LNCaP clone FGC (cell line): ENCODE results near the gene SLC7A14.

ENCODE experiments used
- DNase-seq: peaks from one replicate; pipeline ENCODE4 v3.0.0-alpha.2; 2011; ENCODE audit warnings: low read depth
- H3K4me3 ChIP-seq: 2 replicates; pipeline ENCODE4 v1.5.1; 2011; ENCODE audit warnings: mild to moderate bottlenecking, low read depth, low read length, control low read depth
- CTCF ChIP-seq: IDR thresholded peaks from 2 replicates; pipeline ENCODE4 v1.5.1; 2012; ENCODE audit warnings: mild to moderate bottlenecking; ENCODE audit not compliant: control insufficient read depth, insufficient read depth; ENCODE audit errors: extremely low read depth

The SLC7A14 gene

GRCh38 chr3:170488802-170489201, 97.1 kb downstream of the SLC7A14 start:
- no peak for DNase-seq
- H3K4me3 ChIP-seq, result no peak overlapping the region
- no peak for TF ChIP-seq CTCF

DNA sequence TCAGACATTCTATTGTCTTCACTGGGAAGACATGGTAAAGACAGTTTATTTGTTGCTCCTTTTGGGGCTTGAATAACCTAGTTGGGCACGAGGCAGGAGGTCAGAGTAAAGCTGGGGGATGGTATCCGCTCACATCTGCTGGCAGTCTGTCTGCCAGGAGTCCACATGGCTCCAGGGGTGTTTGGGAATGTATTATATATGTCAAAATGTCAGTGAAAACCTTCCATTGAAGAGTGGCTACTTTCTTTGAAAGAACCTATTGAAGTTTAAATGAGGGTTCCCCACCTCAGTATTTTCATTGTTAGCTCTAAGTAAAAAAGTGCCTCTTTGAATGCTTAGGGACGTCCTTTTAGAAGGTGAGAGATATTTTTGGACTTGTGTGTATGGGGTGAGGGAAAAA, 98.8 kb downstream of the SLC7A14 start:
- no peak for TF ChIP-seq CTCF
- DNase-seq, result no peak
- H3K4me3 ChIP-seq, result no peak overlapping the region

- H3K4me3 ChIP-seq, result no peak overlapping the region
- no peak for TF ChIP-seq CTCF
Observed at GRCh38 chr3:170486398-170486797, 99.5 kb downstream of the SLC7A14 start.

GRCh38 chr3:170485696-170486095, 100.2 kb downstream of the SLC7A14 start:
- no peak overlapping the region for H3K4me3 ChIP-seq
- TF ChIP-seq CTCF, result no peak
- DNase-seq, result no peak

More at GRCh38 chr3:170486398-170486797, 99.5 kb downstream of the SLC7A14 start:
- DNase-seq, result no peak

- no peak for TF ChIP-seq CTCF
- DNase-seq, result no peak
Observed at GRCh38 chr3:170485294-170485693, 100.6 kb downstream of the SLC7A14 start.

GRCh38 chr3:170484869-170485268, 101.0 kb downstream of the SLC7A14 start:
- no peak for TF ChIP-seq CTCF
- no peak for DNase-seq
- H3K4me3 ChIP-seq, result no peak overlapping the region

More at GRCh38 chr3:170485294-170485693, 100.6 kb downstream of the SLC7A14 start:
- H3K4me3 ChIP-seq, result no peak overlapping the region

DNA sequence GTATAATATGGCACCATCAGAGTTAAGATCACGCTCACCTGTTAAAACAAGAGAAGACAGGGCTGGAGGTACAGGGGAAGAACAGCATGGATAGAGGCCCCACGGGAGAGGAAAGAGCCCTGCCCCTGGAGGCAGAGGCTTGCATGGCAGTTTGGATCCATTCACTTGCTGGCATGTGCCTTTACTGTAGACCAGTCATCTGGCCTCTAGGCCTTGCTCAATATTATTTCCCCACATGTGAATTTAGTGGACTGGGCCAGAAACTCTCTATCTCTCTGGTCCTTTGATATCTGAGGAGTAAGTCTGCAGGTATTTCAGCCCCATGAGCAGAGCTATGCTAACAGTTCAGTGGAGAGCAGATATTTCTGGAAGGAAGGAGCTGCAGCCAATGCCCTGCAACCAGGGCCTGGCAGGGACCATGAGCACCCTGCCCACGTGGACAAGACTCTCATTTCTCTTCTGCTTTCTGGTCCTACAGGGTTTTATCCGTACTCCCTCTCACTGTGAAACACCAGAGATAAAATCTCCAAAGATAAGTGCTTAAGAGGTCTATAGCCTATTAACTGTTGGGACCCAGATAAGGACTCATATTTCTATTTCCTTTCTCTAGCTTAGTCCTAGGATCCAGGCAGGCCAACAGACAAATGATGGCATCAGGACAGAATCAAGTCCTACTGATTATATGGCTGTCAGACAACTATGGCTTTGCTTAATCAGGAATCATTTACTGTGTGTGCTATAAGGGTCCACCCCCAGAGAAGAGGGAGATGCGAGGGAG, 102.2 kb downstream of the SLC7A14 start:
- H3K4me3 ChIP-seq, result no peak overlapping the region
- TF ChIP-seq CTCF, result no peak
- no peak for DNase-seq
